B cell (primary cell): ENCODE data around the gene CACNB4.

ENCODE experiments used
- EZH2 ChIP-seq: IDR thresholded peaks from 2 replicates; pipeline ENCODE4 v1.6.1; 2012; ENCODE audit warnings: borderline replicate concordance, low read depth, mild to moderate bottlenecking, moderate library complexity, low read length; ENCODE audit not compliant: insufficient read depth, poor library complexity, severe bottlenecking
- TF ChIP-seq, protein P1 (sequence below): fragments of 200-600 bp; IDR thresholded peaks from one replicate; pipeline ENCODE4 v1.8.0; 2022; ENCODE audit warnings: antibody characterized with exemption, mild to moderate bottlenecking

DNA sequence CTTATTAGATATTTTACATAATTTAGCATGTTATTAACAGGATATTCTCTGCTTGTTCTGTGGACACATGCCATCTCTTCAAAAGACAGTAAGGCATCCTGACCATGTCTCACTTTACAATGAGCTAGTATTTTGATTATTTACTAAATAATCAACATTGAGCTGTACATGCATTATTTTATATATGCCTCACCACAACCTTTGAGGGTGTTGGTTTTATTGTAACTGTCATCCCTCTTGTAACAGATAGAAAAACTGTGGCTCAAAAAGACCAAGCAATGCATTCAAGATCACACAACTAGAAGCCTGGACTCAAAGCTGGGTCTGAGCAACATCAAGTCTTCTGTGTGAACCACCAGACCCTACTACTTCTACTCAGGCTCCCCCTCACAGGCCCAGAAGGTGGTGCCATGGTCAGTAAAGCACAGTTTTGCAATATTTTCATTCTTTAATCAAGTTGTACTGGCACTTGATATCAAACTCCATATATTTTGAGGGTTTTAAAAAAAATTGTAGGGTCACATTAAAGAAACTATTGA lies 165.5 kb downstream of the CACNB4 start:
- TF ChIP-seq, protein P1, sequence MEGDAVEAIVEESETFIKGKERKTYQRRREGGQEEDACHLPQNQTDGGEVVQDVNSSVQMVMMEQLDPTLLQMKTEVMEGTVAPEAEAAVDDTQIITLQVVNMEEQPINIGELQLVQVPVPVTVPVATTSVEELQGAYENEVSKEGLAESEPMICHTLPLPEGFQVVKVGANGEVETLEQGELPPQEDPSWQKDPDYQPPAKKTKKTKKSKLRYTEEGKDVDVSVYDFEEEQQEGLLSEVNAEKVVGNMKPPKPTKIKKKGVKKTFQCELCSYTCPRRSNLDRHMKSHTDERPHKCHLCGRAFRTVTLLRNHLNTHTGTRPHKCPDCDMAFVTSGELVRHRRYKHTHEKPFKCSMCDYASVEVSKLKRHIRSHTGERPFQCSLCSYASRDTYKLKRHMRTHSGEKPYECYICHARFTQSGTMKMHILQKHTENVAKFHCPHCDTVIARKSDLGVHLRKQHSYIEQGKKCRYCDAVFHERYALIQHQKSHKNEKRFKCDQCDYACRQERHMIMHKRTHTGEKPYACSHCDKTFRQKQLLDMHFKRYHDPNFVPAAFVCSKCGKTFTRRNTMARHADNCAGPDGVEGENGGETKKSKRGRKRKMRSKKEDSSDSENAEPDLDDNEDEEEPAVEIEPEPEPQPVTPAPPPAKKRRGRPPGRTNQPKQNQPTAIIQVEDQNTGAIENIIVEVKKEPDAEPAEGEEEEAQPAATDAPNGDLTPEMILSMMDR = no peak
- TF ChIP-seq EZH2 = no peak
